PC-3 (cell line): ENCODE measurements around the gene NDUFAF5. TPM values are rescaled to one million over a fixed set of nuclear protein-coding genes. Genes with fewer than 3 reads are reported as not detected.

Source experiments
- ATAC-seq: fragments of 200-7000 bp; cut with Tn5 transposase; 2 replicates; pipeline ENCODE4 v1.9.1; 2020; ENCODE audit warnings: mild to moderate bottlenecking, moderate library complexity
- BruUV-seq: library from RNA; stranded (reverse); fragments of 400-500 nt; replicated peaks from 2 replicates; lab custom pipeline; 2021; lab: Mats Ljungman, UMichigan
- CTCF ChIA-PET: fragments of 300-600 bp; sonication (Branson Sonifier 250); formaldehyde crosslinking; loops from one replicate; lab custom pipeline; 2022; ENCODE audit warnings: antibody characterized with exemption; lab: Charles Lee
- POLR2A ChIA-PET: fragments of 300-600 bp; sonication (Branson Sonifier 250); formaldehyde crosslinking; loops from one replicate; lab custom pipeline; 2022; ENCODE audit warnings: antibody characterized with exemption; ENCODE audit not compliant: unreplicated experiment; lab: Charles Lee
- DNase-seq: peaks from one replicate; pipeline ENCODE4 v3.0.0-alpha.2; 2015
- H2AFZ ChIP-seq: fragments of 300-600 bp; sonication (generic); 2 replicates; pipeline ENCODE4 v1.6.0; 2016; ENCODE audit warnings: antibody characterized with exemption, low read length
- H3F3A ChIP-seq: fragments of 300-600 bp; sonication (generic); one replicate; pipeline ENCODE4 v1.6.0; 2017; ENCODE audit warnings: antibody characterized with exemption, low read length, control low read depth, mild to moderate bottlenecking; ENCODE audit not compliant: unreplicated experiment
- H3K27ac ChIP-seq: fragments of 300-600 bp; sonication (generic); 2 replicates; pipeline ENCODE4 v1.5.1; 2016; ENCODE audit warnings: mild to moderate bottlenecking, low read length
- H3K27me3 ChIP-seq: fragments of 300-600 bp; sonication (generic); 2 replicates; pipeline ENCODE4 v1.6.1; 2016; ENCODE audit warnings: low read length, mixed read lengths
- H3K36me3 ChIP-seq: fragments of 300-600 bp; sonication (generic); 2 replicates; pipeline ENCODE4 v1.6.1; 2016; ENCODE audit warnings: low read depth, mixed run types, low read length, mixed read lengths
- H3K4me1 ChIP-seq: fragments of 300-600 bp; sonication (generic); 2 replicates; pipeline ENCODE4 v1.5.1; 2016; ENCODE audit warnings: low read length; ENCODE audit not compliant: insufficient read depth
- H3K4me2 ChIP-seq: fragments of 300-600 bp; sonication (generic); 2 replicates; pipeline ENCODE4 v1.6.0; 2016; ENCODE audit warnings: low read length
- H3K4me3 ChIP-seq: fragments of 300-600 bp; sonication (generic); 2 replicates; pipeline ENCODE4 v1.5.1; 2016; ENCODE audit warnings: mild to moderate bottlenecking, low read length, mixed read lengths
- H3K79me2 ChIP-seq: fragments of 300-600 bp; sonication (generic); 2 replicates; pipeline ENCODE4 v1.6.1; 2017; ENCODE audit warnings: low read length, mixed read lengths
- H3K9ac ChIP-seq: fragments of 300-600 bp; sonication (generic); 2 replicates; pipeline ENCODE4 v1.6.0; 2016; ENCODE audit warnings: mild to moderate bottlenecking, low read length
- H3K9me2 ChIP-seq: fragments of 300-600 bp; sonication (generic); replicated peaks from 2 replicates; pipeline ENCODE4 v1.6.1; 2016; ENCODE audit warnings: mixed run types, low read length, mixed read lengths
- H3K9me3 ChIP-seq: fragments of 300-600 bp; sonication (generic); 2 replicates; pipeline ENCODE4 v1.6.1; 2016; ENCODE audit warnings: low read length, mixed read lengths
- H4K20me1 ChIP-seq: fragments of 300-600 bp; sonication (generic); 2 replicates; pipeline ENCODE4 v1.6.1; 2016; ENCODE audit warnings: low read length, mixed read lengths
- EZH2 ChIP-seq: fragments of 300-600 bp; sonication (generic); IDR thresholded peaks from one replicate; pipeline ENCODE4 v1.6.1; 2017; ENCODE audit warnings: antibody characterized with exemption, mild to moderate bottlenecking, low read length; ENCODE audit not compliant: unreplicated experiment
- EZH2phosphoT487 ChIP-seq: fragments of 300-600 bp; sonication (generic); IDR thresholded peaks from 2 replicates; pipeline ENCODE4 v1.6.1; 2018; ENCODE audit warnings: mild to moderate bottlenecking, antibody characterized with exemption, low read length, borderline replicate concordance
- intact Hi-C: fragments of 100-400 bp; cut with micrococcal nuclease; formaldehyde crosslinking; loops from 2 replicates; pipeline ENCODE4 v1.9.0; 2023
- total RNA-seq: library from RNA; depleted of rRNA; stranded (reverse); fragments of >200 nt; gene quantifications from 2 replicates; pipeline ENCODE4 v1.2.3, GENCODE V29; 2014; rRNA removed
- TF ChIP-seq, protein P1 (sequence below): fragments of 300-600 bp; sonication (generic); conservative IDR thresholded peaks from 2 replicates; pipeline ENCODE4 v1.5.1; 2017; ENCODE audit warnings: antibody characterized with exemption, low read depth, mild to moderate bottlenecking, low read length

The NDUFAF5 gene
- total RNA-seq, 1 experiment from 2014 or later: 29.0 TPM

DNA sequence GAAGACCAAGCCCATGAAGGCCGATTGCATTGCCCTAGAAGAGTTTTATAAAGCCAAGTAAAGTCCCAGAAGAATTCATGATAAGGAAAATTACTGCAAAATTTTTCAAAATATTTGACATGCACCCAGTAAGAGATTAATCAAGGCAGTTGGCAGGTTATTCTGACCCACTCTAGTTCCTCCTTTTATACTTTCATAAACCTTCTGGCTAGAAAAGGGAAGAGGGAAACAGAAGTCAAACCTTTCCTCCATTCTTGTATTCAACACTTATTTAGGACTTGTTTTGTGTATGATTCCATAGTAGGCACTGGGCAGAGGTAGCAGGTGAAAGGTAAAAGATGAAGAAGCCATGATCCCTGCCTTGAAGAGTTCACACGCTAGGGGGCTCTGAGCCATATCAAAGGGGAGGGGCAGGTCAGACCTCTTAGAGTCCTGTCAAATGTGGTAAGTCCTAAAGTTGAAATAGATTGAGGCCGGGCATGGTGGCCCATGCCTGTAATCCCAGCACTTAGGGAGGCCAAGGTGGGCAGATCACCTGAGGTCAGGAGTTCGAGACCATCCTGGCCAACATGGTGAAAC lies 85.4 kb downstream of the NDUFAF5 start:
- TF ChIP-seq, protein P1, sequence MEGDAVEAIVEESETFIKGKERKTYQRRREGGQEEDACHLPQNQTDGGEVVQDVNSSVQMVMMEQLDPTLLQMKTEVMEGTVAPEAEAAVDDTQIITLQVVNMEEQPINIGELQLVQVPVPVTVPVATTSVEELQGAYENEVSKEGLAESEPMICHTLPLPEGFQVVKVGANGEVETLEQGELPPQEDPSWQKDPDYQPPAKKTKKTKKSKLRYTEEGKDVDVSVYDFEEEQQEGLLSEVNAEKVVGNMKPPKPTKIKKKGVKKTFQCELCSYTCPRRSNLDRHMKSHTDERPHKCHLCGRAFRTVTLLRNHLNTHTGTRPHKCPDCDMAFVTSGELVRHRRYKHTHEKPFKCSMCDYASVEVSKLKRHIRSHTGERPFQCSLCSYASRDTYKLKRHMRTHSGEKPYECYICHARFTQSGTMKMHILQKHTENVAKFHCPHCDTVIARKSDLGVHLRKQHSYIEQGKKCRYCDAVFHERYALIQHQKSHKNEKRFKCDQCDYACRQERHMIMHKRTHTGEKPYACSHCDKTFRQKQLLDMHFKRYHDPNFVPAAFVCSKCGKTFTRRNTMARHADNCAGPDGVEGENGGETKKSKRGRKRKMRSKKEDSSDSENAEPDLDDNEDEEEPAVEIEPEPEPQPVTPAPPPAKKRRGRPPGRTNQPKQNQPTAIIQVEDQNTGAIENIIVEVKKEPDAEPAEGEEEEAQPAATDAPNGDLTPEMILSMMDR: no peak
- TF ChIP-seq EZH2: no peak
- no peak for TF ChIP-seq EZH2phosphoT487
- ATAC-seq (no peak), DNase-seq (no peak)
- H3K4me1 ChIP-seq: no peaks in the 10 kb centered on the region
- no peaks in the 10 kb centered on the region for H3K9me3 ChIP-seq
- H2AFZ ChIP-seq: no peak overlapping the region
- H3K9me2 ChIP-seq: no peaks in the 10 kb centered on the region
- no TSS peak for BruUV-seq
- H3K4me3 ChIP-seq: no peak overlapping the region
- H3K9ac ChIP-seq: no peak overlapping the region
- no peaks in the 10 kb centered on the region for H3K36me3 ChIP-seq
- H3K27me3 ChIP-seq: peaks cover 29% of the 10 kb centered on the region
- intact Hi-C loops: no loop called here
- CTCF ChIA-PET: no interaction called here
- H3K79me2 ChIP-seq: no peaks in the 10 kb centered on the region
- no peak overlapping the region for H3K4me2 ChIP-seq
- POLR2A ChIA-PET: no interaction called here
- H4K20me1 ChIP-seq: no peaks in the 10 kb centered on the region
- no peak overlapping the region for H3K27ac ChIP-seq
- H3F3A ChIP-seq: no peaks in the 10 kb centered on the region

Other genes with a start within 250 kb of the NDUFAF5 start
- gene TASP1, start 146.1 kb upstream of the NDUFAF5 start, total RNA-seq: 10.7 and 13.9 TPM in 2 replicates
- gene ESF1, start 109 bp upstream of the NDUFAF5 start, total RNA-seq: 13.7 and 18.7 TPM in 2 replicates
- gene SEL1L2, start 205.6 kb downstream of the NDUFAF5 start, total RNA-seq: not detected in 2 replicates
- gene MACROD2, start 210.5 kb downstream of the NDUFAF5 start, total RNA-seq: 3.1 and 11.5 TPM in 2 replicates